HG03175 (cell line): ENCODE data around the gene PPP1R1A.
A peak's percentile ranks its signal among the peaks of the same experiment; 100 is the strongest.

Experiments
- ATAC-seq: cut with Tn5 transposase; IDR thresholded peaks from one replicate; pipeline ENCODE4 v1.9.1; 2021; ENCODE audit warnings: mild to moderate bottlenecking, moderate library complexity; ENCODE audit not compliant: unreplicated experiment

Gene PPP1R1A

GRCh38 chr12:54603872-54604271 is 15.4 kb upstream of the PPP1R1A start:
- ATAC-seq, result no peak

GRCh38 chr12:54603173-54603814 is 14.8 kb upstream of the PPP1R1A start:
- peak; percentile 89 for ATAC-seq

GRCh38 chr12:54602661-54603060 is 14.2 kb upstream of the PPP1R1A start:
- no peak for ATAC-seq

GRCh38 chr12:54601841-54602240 is 13.4 kb upstream of the PPP1R1A start:
- ATAC-seq, result no peak

GRCh38 chr12:54598970-54599369 is 10.5 kb upstream of the PPP1R1A start:
- ATAC-seq, result no peak

- ATAC-seq, result no peak
Observed at GRCh38 chr12:54596526-54596946, 8.1 kb upstream of the PPP1R1A start.

- ATAC-seq, result no peak
Observed at GRCh38 chr12:54595471-54595870, 7.0 kb upstream of the PPP1R1A start.

GRCh38 chr12:54593725-54594124 is 5.3 kb upstream of the PPP1R1A start:
- no peak for ATAC-seq

- no peak for ATAC-seq
Observed at GRCh38 chr12:54593135-54593534, 4.7 kb upstream of the PPP1R1A start.

GRCh38 chr12:54592316-54592715 is 3.9 kb upstream of the PPP1R1A start:
- ATAC-seq, result no peak

GRCh38 chr12:54590978-54591591 is 2.6 kb upstream of the PPP1R1A start:
- ATAC-seq, result no peak

- no peak for ATAC-seq
Observed at GRCh38 chr12:54589964-54590363, 1.5 kb upstream of the PPP1R1A start.

- ATAC-seq, result no peak
Observed at GRCh38 chr12:54588890-54589267, 420 bp upstream of the PPP1R1A start.

GRCh38 chr12:54587315-54587873 is 1.1 kb downstream of the PPP1R1A start:
- ATAC-seq, result no peak

GRCh38 chr12:54586620-54587019 is 1.8 kb downstream of the PPP1R1A start:
- no peak for ATAC-seq

GRCh38 chr12:54585243-54585642 is 3.2 kb downstream of the PPP1R1A start:
- no peak for ATAC-seq

- ATAC-seq, result no peak
Observed at GRCh38 chr12:54584128-54584527, 4.3 kb downstream of the PPP1R1A start.

- no peak for ATAC-seq
Observed at GRCh38 chr12:54583726-54584125, 4.7 kb downstream of the PPP1R1A start.

GRCh38 chr12:54581412-54581811 is 7.0 kb downstream of the PPP1R1A start:
- no peak for ATAC-seq

- peak; percentile 93 for ATAC-seq
Observed at GRCh38 chr12:54579696-54580333, 8.6 kb downstream of the PPP1R1A start.

GRCh38 chr12:54579258-54579657 is 9.2 kb downstream of the PPP1R1A start:
- no peak for ATAC-seq

GRCh38 chr12:54578778-54579177 is 9.7 kb downstream of the PPP1R1A start:
- no peak for ATAC-seq
